Mucosa of descending colon (tissue), 3 donors: Measurements from ENCODE around the gene ESR1. TPM values are rescaled to one million over a fixed set of nuclear protein-coding genes. Genes with fewer than 3 reads are reported as not detected.

Experiments used
- ATAC-seq: fragments of 200-7000 bp; cut with Tn5 transposase; one replicate; pipeline ENCODE4 v1.9.1; 2020; ENCODE audit warnings: mild to moderate bottlenecking, moderate library complexity
- DNase-seq, 3 donors: peaks; one replicate each; pipeline ENCODE4 v3.0.0-alpha.2; 2020
- H3K36me3 ChIP-seq: fragments of 200-600 bp; one replicate; pipeline ENCODE4 v1.8.0; 2021; ENCODE audit warnings: low read depth, mild to moderate bottlenecking
- H3K4me1 ChIP-seq: fragments of 200-600 bp; one replicate; pipeline ENCODE4 v1.8.0; 2021; ENCODE audit warnings: low read depth, mild to moderate bottlenecking
- H3K4me3 ChIP-seq: fragments of 200-600 bp; one replicate; pipeline ENCODE4 v1.8.0; 2021; ENCODE audit warnings: mild to moderate bottlenecking
- H3K9me3 ChIP-seq: fragments of 200-600 bp; one replicate; pipeline ENCODE4 v1.8.0; 2021; ENCODE audit warnings: mild to moderate bottlenecking
- CTCF ChIP-seq: fragments of 200-600 bp; IDR thresholded peaks from one replicate; pipeline ENCODE4 v1.8.0; 2022; ENCODE audit warnings: antibody characterized with exemption, mild to moderate bottlenecking
- intact Hi-C, 2 donors: fragments of 100-400 bp; cut with DNase I in 1 of 2; cut with micrococcal nuclease in 1 of 2; formaldehyde crosslinking; loops; one replicate each; pipeline versions ENCODE4 v1.11.0 to v1.11.1; 2022; cut with DNase I, micrococcal nuclease
- total RNA-seq, 3 donors: library from RNA; stranded (reverse); fragmentation: NEBNext Ultra II Directional in 2 of 3; extraction: Animal tissue kit (Norgen Biotek cat#: 25700) in 2 of 3; gene quantifications; one replicate each; pipeline versions ENCODE4 v1.2.1 to v1.2.4, GENCODE V29; 2021 to 2023
- donor health status: DM: no; HTN: no; CAD: no; lungs with moderate emphysema.
- donor health status: DM: no; HTN: no; CAD: no.
- donor health status: DM: no; HTN: yes; CAD: no.

ESR1 gene
- total RNA-seq, 3 donors from 2014 or later, result 0.55 to 1.6 (median 0.82) TPM

GRCh38 chr6:151914484-151914883 is 107.0 kb downstream of the ESR1 start:
- ATAC-seq (no peak), DNase-seq (no peak)
- Histone ChIP-seq H3K4me3 (no peak overlapping the region), H3K36me3 (no peaks in the 10 kb centered on the region), H3K4me1 (no peaks in the 10 kb centered on the region), H3K9me3 (no peaks in the 10 kb centered on the region)
- intact Hi-C loops, result no loop called here
- TF ChIP-seq CTCF, result no peak

- Histone ChIP-seq H3K36me3 (no peaks in the 10 kb centered on the region), H3K4me1 (no peaks in the 10 kb centered on the region), H3K9me3 (peaks cover 2% of the 10 kb centered on the region), H3K4me3 (no peak overlapping the region)
- DNase-seq (no peak), ATAC-seq (no peak)
- intact Hi-C loops, result no loop called here
- TF ChIP-seq CTCF, result no peak
Observed at GRCh38 chr6:151916075-151916474, 108.6 kb downstream of the ESR1 start.

GRCh38 chr6:151916680-151917164 is 109.2 kb downstream of the ESR1 start:
- peaks cover 4% of the 10 kb centered on the region for H3K9me3 ChIP-seq
- H3K36me3 ChIP-seq, result no peaks in the 10 kb centered on the region
- DNase-seq (no peak), ATAC-seq (no peak)
- H3K4me3 ChIP-seq, result no peak overlapping the region
- intact Hi-C loops, result no loop called here
- H3K4me1 ChIP-seq, result no peaks in the 10 kb centered on the region
- no peak for TF ChIP-seq CTCF

GRCh38 chr6:151917531-151918329 is 110.2 kb downstream of the ESR1 start:
- Histone ChIP-seq H3K9me3 (peaks cover 4% of the 10 kb centered on the region), H3K4me3 (no peak overlapping the region), H3K4me1 (no peaks in the 10 kb centered on the region), H3K36me3 (no peaks in the 10 kb centered on the region)
- ATAC-seq (no peak), DNase-seq (no peak)
- TF ChIP-seq CTCF, result no peak
- intact Hi-C loops, result no loop called here

- DNase-seq, result no peak
- Histone ChIP-seq H3K4me1 (no peaks in the 10 kb centered on the region), H3K36me3 (no peaks in the 10 kb centered on the region), H3K9me3 (no peaks in the 10 kb centered on the region), H3K4me3 (no peak overlapping the region)
- intact Hi-C loops, result no loop called here
- ATAC-seq, result no peak
- TF ChIP-seq CTCF, result no peak
Observed at GRCh38 chr6:151940307-151940706, 132.8 kb downstream of the ESR1 start.
